ENCODE data around the gene TMEM191C.
"Not testable (repeated sequence)": the region's sequence is repeated elsewhere in the genome, so short reads cannot be mapped to it uniquely, and the experiment has no call there.

TMEM191C gene

DNA sequence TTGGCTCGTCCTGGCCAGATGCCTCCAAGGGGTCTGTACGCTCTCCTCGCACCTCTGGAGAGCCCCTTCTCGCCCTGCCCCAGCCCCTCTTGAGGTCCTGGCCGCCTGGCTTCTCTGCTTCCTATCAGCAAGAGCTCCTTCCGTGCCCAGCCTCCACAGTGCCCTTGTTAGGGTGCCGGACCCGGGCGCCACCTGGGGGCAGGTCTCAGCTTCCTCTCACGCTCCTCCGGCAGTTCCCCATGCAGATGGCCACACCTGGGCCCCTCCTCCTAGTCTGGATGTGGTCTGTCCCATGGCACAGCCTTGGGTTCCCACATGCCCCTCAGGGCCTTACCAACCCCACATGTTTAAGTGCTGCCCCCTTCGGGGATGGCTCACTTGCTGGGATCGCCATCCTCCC is 6.5 kb downstream of the TMEM191C start:
- DNase-seq = not testable (repeated sequence)

DNA sequence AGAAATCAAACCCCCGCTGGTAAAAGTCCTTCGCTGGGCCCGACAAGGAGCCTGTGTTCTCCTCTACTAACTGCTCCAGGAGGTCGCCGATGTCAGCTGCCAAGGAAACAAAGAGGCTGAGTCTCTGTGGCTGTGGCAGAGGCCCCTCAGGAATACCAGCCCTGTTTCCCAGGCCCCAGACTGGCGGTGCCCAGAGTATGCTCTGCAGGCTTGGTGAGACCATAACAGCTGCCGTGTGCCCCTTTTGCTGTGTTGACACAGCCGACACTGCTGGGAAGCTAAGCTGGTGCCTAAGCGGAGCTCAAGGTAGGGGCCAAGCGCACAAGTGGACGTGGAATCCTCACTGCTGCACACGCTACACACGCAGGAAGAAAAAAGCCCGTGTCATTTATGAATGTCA is 16.9 kb downstream of the TMEM191C start:
- not testable (repeated sequence) for DNase-seq

GRCh38 chr22:21487723-21488122 is 20.5 kb downstream of the TMEM191C start:
- not testable (repeated sequence) for DNase-seq

DNA sequence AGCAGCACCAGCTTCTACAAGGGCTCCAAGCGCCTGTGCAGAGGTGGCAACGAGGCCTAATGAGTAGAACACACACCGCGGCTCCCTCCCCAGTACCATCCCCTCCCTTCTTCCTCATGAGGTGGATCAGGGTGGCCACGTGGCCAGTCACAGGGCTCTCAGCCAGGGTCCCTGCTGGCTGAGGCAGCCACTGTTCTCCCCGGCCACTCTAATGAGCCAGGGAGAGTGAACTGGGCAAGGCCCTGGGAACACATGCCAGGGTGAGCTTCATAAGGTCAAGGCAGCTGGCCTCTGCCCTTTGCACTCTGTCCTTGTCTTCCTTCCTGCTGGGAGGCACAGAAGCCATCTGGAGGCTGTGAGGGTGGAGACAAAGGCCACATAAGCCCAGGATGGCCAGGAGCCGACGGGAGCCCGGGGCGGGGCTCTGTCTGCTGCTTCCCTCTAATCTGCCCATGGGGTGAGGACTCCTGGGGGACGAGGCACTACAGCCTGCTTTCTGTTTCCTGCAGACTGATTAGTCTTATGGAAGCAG is 22.0 kb downstream of the TMEM191C start:
- DNase-seq = not testable (repeated sequence)

DNA sequence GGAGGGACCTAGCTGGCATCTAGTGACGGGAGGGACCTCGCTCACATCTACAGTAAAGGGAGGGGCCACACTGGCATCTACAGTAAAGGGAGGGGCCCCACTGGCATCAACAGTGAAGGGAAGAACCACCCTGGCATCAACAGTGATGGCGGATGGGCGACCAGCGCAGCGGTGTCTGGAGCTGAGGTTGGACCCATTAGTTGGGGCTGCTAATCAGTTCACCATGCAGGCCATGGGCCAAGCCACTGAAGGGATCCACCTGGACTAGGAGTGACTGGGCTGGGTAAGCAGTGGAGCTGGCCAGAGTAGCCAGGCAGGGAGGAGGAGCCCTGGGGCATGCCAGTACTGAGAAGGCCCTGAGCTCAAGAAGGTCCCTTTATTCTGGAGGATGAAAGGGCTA is 23.4 kb downstream of the TMEM191C start:
- not testable (repeated sequence) for DNase-seq

DNA sequence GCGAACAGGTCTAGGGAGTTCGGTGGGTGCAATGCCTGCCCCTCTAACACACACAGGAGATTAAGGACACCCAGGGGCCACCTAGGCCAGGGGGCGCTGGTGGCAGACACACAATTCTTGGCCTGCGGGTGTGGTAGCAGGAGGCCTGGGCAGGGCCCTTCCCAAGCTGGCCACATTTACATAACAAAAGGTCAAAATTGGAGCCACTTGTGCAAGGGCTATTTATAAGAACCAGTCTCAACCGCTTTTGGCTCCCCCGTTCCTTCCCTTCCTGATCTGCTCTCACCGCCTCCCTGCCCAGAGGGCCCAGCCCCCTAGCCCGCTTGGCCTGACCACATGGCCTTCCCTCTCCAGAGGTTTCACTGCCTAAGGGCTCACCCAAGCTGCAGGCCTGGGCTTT is 25.1 kb downstream of the TMEM191C start:
- DNase-seq = not testable (repeated sequence)

- not testable (repeated sequence) for DNase-seq
Observed at GRCh38 chr22:21493789-21494782, 26.9 kb downstream of the TMEM191C start.

DNA sequence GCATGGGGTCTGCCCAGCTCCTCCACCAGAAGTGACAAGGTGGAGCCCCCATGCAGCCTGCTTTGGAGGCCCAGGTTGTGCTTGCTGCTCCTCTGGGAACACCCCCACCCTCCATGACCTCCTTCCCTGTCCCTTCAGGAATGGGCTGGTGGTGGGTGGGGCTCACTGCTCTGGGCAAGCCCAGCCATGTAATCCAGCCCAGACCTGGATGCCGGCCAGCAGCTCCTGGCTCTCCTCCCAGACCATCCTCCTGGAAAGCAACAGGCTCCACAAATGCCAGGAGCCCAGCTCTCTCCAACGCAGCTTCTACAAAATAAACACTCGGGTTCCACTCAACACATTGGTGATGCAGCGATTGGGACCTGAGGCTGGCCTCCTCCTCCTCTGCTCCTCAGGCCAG is 30.8 kb downstream of the TMEM191C start:
- DNase-seq = not testable (repeated sequence)

DNA sequence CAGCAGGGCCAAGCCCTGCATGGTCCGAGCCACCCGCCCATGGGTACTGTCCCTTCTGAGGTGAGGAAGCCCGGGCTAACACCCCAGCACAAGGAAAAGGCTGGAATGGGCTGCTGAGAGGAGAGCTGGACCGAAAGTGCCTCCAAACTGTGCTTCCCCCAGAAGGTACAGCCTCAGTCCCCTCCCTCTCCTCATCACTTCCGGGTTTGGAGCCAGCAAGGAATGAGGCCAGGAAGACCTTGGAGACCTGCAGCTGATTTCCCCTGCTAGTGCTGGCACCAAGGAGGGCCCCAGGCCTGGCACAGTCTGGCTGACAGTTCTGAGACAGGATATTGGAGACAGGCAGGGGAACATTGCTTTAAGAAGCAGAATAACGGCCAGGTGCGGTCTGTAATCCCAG is 31.3 kb downstream of the TMEM191C start:
- DNase-seq = not testable (repeated sequence)

GRCh38 chr22:21499623-21500506 is 32.7 kb downstream of the TMEM191C start:
- DNase-seq = not testable (repeated sequence)

DNA sequence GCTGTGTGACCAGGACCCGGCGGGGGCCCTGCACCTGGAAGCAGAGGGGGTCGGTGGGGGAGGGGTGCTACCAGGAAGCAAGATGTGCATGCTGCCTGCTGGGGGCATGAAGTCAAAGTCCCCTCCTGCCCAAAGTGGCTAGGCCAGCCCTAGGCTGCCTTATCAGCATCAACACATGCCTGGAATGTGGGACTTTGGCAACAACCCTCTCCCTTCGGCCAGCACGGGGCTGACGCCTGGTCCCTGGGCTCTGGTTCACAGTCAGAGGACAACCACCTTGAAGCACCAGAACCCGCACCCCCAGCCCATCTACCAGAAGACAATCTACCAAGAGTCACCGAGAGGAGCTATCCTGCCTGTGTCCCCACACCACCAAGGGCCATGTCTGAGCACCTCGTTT is 43.2 kb downstream of the TMEM191C start:
- not testable (repeated sequence) for DNase-seq

GRCh38 chr22:21512022-21512421 is 44.8 kb downstream of the TMEM191C start:
- not testable (repeated sequence) for DNase-seq

- DNase-seq = not testable (repeated sequence)
Observed at GRCh38 chr22:21514117-21514516, 46.9 kb downstream of the TMEM191C start.

DNA sequence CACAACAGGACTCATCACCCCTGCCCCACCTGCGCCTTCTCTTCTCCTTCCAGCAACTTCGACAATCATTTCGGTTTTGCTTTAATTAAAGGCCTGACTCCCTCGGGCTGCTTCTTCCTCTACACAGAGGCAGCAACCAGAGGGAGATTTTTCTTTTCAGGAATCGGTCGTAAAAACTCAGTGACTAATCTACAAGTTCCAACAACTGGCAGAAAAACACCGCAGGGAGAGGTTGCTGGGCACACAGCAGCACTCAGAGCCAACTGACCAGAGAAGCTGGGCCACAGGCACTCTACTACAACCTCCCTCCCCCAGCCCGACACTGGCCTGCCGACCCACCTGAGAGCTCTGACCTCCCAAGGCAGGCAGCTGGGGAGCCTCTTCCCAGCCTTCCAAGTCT is 48.0 kb downstream of the TMEM191C start:
- DNase-seq = not testable (repeated sequence)

GRCh38 chr22:21516522-21516921 is 49.3 kb downstream of the TMEM191C start:
- not testable (repeated sequence) for DNase-seq

GRCh38 chr22:21516970-21517764 is 50.0 kb downstream of the TMEM191C start:
- peak; percentile 56 for DNase-seq
